GM12878 (cell line): ENCODE results near the gene GPR89B. TPM values are rescaled to one million over a fixed set of nuclear protein-coding genes. Genes with fewer than 3 reads are reported as not detected.
"Not testable (repeated sequence)": the region's sequence is repeated elsewhere in the genome, so short reads cannot be mapped to it uniquely, and the experiment has no call there.

Experiments
- ATAC-seq: fragments of 200-7000 bp; cut with Tn5 transposase; 3 replicates; pipeline ENCODE4 v1.9.1; 2020; ENCODE audit warnings: mild to moderate bottlenecking, moderate library complexity
- BruUV-seq: library from RNA; stranded (reverse); fragments of 400-500 nt; replicated peaks from 2 replicates; lab custom pipeline; 2021; lab: Mats Ljungman, UMichigan
- CTCF ChIA-PET: fragments of 300-600 bp; sonication (Branson Sonifier 250); formaldehyde crosslinking; extraction: SDS; loops from one replicate; lab custom pipeline; 2021; ENCODE audit warnings: inconsistent platforms; lab: Yijun Ruan, JAX
- POLR2A ChIA-PET: fragments of 350-600 bp; formaldehyde crosslinking; extraction: SDS; loops from one replicate; lab custom pipeline; 2021; ENCODE audit warnings: inconsistent platforms; lab: Charles Lee
- RAD21 ChIA-PET: fragments of 300-600 bp; sonication (Branson Sonifier 250); formaldehyde crosslinking; loops from one replicate; lab custom pipeline; 2023; ENCODE audit warnings: antibody characterized with exemption; ENCODE audit not compliant: unreplicated experiment; lab: Charles Lee
- SMC1A ChIA-PET: fragments of 300-600 bp; sonication (Branson Sonifier 250); formaldehyde crosslinking; loops from one replicate; lab custom pipeline; 2023; ENCODE audit not compliant: unreplicated experiment, uncharacterized antibody; lab: Charles Lee
- DNase-seq: peaks from one replicate; pipeline ENCODE4 v3.0.0-alpha.2; 2011; ENCODE audit warnings: low read depth, low spot score
- FAIRE-seq: peaks from 3 replicates; lab custom pipeline; 2011; peaks lifted over from hg19 to GRCh38; lab: Jason Lieb, UNC
- H2AFZ ChIP-seq: 2 replicates; pipeline ENCODE4 v1.6.0; 2011; ENCODE audit warnings: low read depth, low read length, control low read depth; ENCODE audit not compliant: control insufficient read depth
- H3K27ac ChIP-seq: 2 replicates; pipeline ENCODE4 v1.5.1; 2011; ENCODE audit warnings: control low read depth; ENCODE audit not compliant: control insufficient read depth, insufficient read depth
- H3K27me3 ChIP-seq, 2 experiments: replicated peaks in 1 of 2; 2 replicates each; pipeline versions ENCODE4 v1.6.0 to v1.6.1; 2011; ENCODE audit warnings: low read length in 1 of 2; ENCODE audit not compliant: control insufficient read depth in 2 of 2, insufficient read depth in 2 of 2
- H3K36me3 ChIP-seq, 2 experiments: 2 replicates each; pipeline ENCODE4 v1.5.1; 2011; ENCODE audit warnings: low read length in 1 of 2; ENCODE audit not compliant: control insufficient read depth in 2 of 2, insufficient read depth in 2 of 2
- H3K4me1 ChIP-seq: 2 replicates; pipeline ENCODE4 v1.6.1; 2011; ENCODE audit warnings: mild to moderate bottlenecking, low read length, moderate library complexity, mixed read lengths; ENCODE audit not compliant: control insufficient read depth, insufficient read depth
- H3K4me2 ChIP-seq: 2 replicates; pipeline ENCODE4 v1.6.0; 2011; ENCODE audit warnings: control low read depth; ENCODE audit not compliant: control insufficient read depth, insufficient read depth
- H3K4me3 ChIP-seq: fragments of 200-600 bp; sonication (generic); 2 replicates; pipeline ENCODE4 v1.5.1; 2016
- H3K79me2 ChIP-seq: 2 replicates; pipeline ENCODE4 v1.6.0; 2011; ENCODE audit warnings: low read length; ENCODE audit not compliant: control insufficient read depth, insufficient read depth
- H3K9ac ChIP-seq: 2 replicates; pipeline ENCODE4 v1.8.0; 2011; ENCODE audit warnings: low read length, control low read depth, mixed read lengths; ENCODE audit not compliant: control insufficient read depth, insufficient read depth
- H3K9me3 ChIP-seq: replicated peaks from 3 replicates; pipeline ENCODE4 v1.5.1; 2011; ENCODE audit warnings: mild to moderate bottlenecking, low read length; ENCODE audit not compliant: control insufficient read depth, insufficient read depth
- H4K20me1 ChIP-seq: 2 replicates; pipeline ENCODE4 v1.6.0; 2011; ENCODE audit not compliant: control insufficient read depth, insufficient read depth
- CBFB ChIP-seq: IDR thresholded peaks from 2 replicates; pipeline ENCODE4 v1.6.1; 2016; ENCODE audit warnings: antibody characterized with exemption, low read depth
- IKZF2 ChIP-seq, 2 experiments: fragments of 450-650 bp; IDR thresholded peaks; 2 replicates each; pipeline ENCODE4 v1.6.1; 2017; ENCODE audit warnings: mild to moderate bottlenecking in 2 of 2, moderate library complexity in 2 of 2
- IRF4 ChIP-seq: IDR thresholded peaks from 2 replicates; pipeline ENCODE4 v1.6.1; 2011; ENCODE audit warnings: low read depth, low read length
- JUNB ChIP-seq: IDR thresholded peaks from 2 replicates; pipeline ENCODE4 v1.6.1; 2016; ENCODE audit warnings: antibody characterized with exemption, mild to moderate bottlenecking
- MLLT1 ChIP-seq: fragments of 450-650 bp; IDR thresholded peaks from 2 replicates; pipeline ENCODE4 v1.6.1; 2016; ENCODE audit warnings: mild to moderate bottlenecking
- NBN ChIP-seq: fragments of 450-650 bp; IDR thresholded peaks from 2 replicates; pipeline ENCODE4 v1.6.1; 2016
- RELB ChIP-seq: fragments of 450-650 bp; IDR thresholded peaks from 2 replicates; pipeline ENCODE4 v1.6.1; 2017; ENCODE audit warnings: low read depth, mild to moderate bottlenecking, moderate library complexity
- RUNX3 ChIP-seq: IDR thresholded peaks from 2 replicates; pipeline ENCODE4 v1.6.1; 2012; ENCODE audit warnings: low read length, inconsistent platforms
- SMAD1 ChIP-seq: fragments of 450-650 bp; IDR thresholded peaks from 2 replicates; pipeline ENCODE4 v1.6.1; 2018; ENCODE audit warnings: mild to moderate bottlenecking, low read depth; ENCODE audit not compliant: partially characterized antibody
- TCF7 ChIP-seq: IDR thresholded peaks from 2 replicates; pipeline ENCODE4 v1.6.1; 2014; ENCODE audit warnings: antibody characterized with exemption, borderline replicate concordance
- ZNF384 ChIP-seq: IDR thresholded peaks from 2 replicates; pipeline ENCODE4 v1.6.1; 2012; ENCODE audit warnings: low read depth, mild to moderate bottlenecking, low read length, improper control_type of control experiment, borderline replicate concordance
- WGBS: methylation state at CpG from one replicate; pipeline ENCODE4 v1.1.6; 2016; ENCODE audit warnings: low lambda C conversion rate; ENCODE audit not compliant: insufficient replicate concordance, insufficient coverage; ENCODE audit errors: missing lambda C conversion rate; 5-methylcytosine and 5-hydroxymethylcytosine counted together
- in situ Hi-C: fragments of 300-500 bp; cut with MboI; formaldehyde crosslinking; loops from 9 replicates; pipeline ENCODE4 v1.14.3; 2018; ENCODE audit warnings: mixed read lengths
- intact Hi-C: fragments of 100-400 bp; cut with micrococcal nuclease; formaldehyde crosslinking; loops from one replicate; pipeline ENCODE4 v1.14.2; 2022; ENCODE audit not compliant: unreplicated experiment
- polyA plus RNA-seq, 11 experiments: library from polyadenylated mRNA; depleted of rRNA in 4 of 11; unstranded in 6 of 11; stranded (reverse) in 5 of 11; fragments of >200 nt; fragmentation: Nextera tagmentation in 4 of 11; fragmentation: Illumina TruSeq in 1 of 11; extraction: Ambion mirVana in 4 of 11; extraction: Trizol in 1 of 11; gene quantifications; 1 replicate in 1 of 11; 2 replicates in 10 of 11; pipeline versions ENCODE4 v1.2.1 to v1.2.3, GENCODE V29; 2011 to 2016; ENCODE audit warnings: inconsistent platforms in 2 of 11, missing spikeins in 2 of 11, low read depth in 1 of 11
- total RNA-seq, 4 experiments: library from RNA; depleted of rRNA in 3 of 4; stranded (reverse); fragments of >200 nt in 3 of 4; fragmentation: Illumina TruSeq in 1 of 4; extraction: Trizol in 1 of 4; gene quantifications; 2 replicates each; pipeline versions ENCODE4 v1.2.1 to v1.2.3, GENCODE V29; 2013 to 2021

Gene GPR89B
- total and polyA plus RNA-seq, 10 of the 15 experiments (the other 5 are each of a cell fraction or from before 2014, with no cell fraction given): 7.5 to 28.9 (median 16.6) TPM

- H2AFZ ChIP-seq, H3K36me3 ChIP-seq, CTCF ChIA-PET, H3K4me2 ChIP-seq, H3K27me3 ChIP-seq, DNase-seq, intact Hi-C loops, SMC1A ChIA-PET, FAIRE-seq, H3K4me3 ChIP-seq, H4K20me1 ChIP-seq, H3K79me2 ChIP-seq, ATAC-seq, H3K27ac ChIP-seq, H3K4me1 ChIP-seq, H3K9me3 ChIP-seq, BruUV-seq, POLR2A ChIA-PET, H3K9ac ChIP-seq, RAD21 ChIA-PET, in situ Hi-C loops: not testable (repeated sequence)
- WGBS: 89% methylated on average over 3 of the region's 6 CpGs
Measured at GRCh38 chr1:147978896-147979651, 50.9 kb downstream of the GPR89B start.

GRCh38 chr1:147985374-147985773 lies 57.2 kb downstream of the GPR89B start:
- TF ChIP-seq JUNB: peak; percentile 61
- 0 out of 2 replicates have a peak, but pooled peaks have one; percentile 29 for TF ChIP-seq CBFB
- TF ChIP-seq MLLT1: peak; percentile 26; the same call in 1 of the 2 replicates
- TF ChIP-seq IRF4: 0 out of 2 replicates have a peak, but pooled peaks have one; percentile 12
- TF ChIP-seq RUNX3: peak; percentile 80
- peak; percentile 38; the same call in 1 of the 2 replicates for TF ChIP-seq RELB
- TF ChIP-seq ZNF384: peak; percentile 21; the same call in 1 of the 2 replicates
- peak; percentile 30 to 42; a peak in 2 of 4 replicates for TF ChIP-seq IKZF2 (IDR thresholded peaks at IDR 0.05)
- 0 out of 2 replicates have a peak, but pooled peaks have one; percentile 19 for TF ChIP-seq NBN
- TF ChIP-seq SMAD1: peak; percentile 66
- TF ChIP-seq TCF7: peak; percentile 81
- intact Hi-C loops, FAIRE-seq, DNase-seq, H3K36me3 ChIP-seq, H3K9me3 ChIP-seq, in situ Hi-C loops, H3K9ac ChIP-seq, H3K4me3 ChIP-seq, H3K4me1 ChIP-seq, H3K27me3 ChIP-seq, POLR2A ChIA-PET, H3K27ac ChIP-seq, RAD21 ChIA-PET, BruUV-seq, SMC1A ChIA-PET, H4K20me1 ChIP-seq, CTCF ChIA-PET, H2AFZ ChIP-seq, H3K79me2 ChIP-seq, H3K4me2 ChIP-seq: not testable (repeated sequence)
- peak; percentile 64 for ATAC-seq
- 11% methylated on average over 2 of the region's 2 CpGs for WGBS
